GM12891 (cell line): Measurements from ENCODE around the gene UBE2J2.

ENCODE experiments used
- DNase-seq: peaks from one replicate; pipeline ENCODE4 v3.0.0; 2011; ENCODE audit warnings: low spot score; ENCODE audit not compliant: insufficient read length
- FAIRE-seq: peaks from 2 replicates; lab custom pipeline; 2011; peaks lifted over from hg19 to GRCh38; lab: Jason Lieb, UNC
- PAX5 ChIP-seq: IDR thresholded peaks from 2 replicates; pipeline ENCODE4 v1.6.1; 2011; ENCODE audit warnings: low read length, moderate library complexity, mild to moderate bottlenecking; ENCODE audit not compliant: insufficient read depth, severe bottlenecking
- POLR2A ChIP-seq: IDR thresholded peaks from 2 replicates; pipeline ENCODE4 v1.6.1; 2011; ENCODE audit warnings: low read depth, low read length, control low read depth
- POLR2AphosphoS5 ChIP-seq: IDR thresholded peaks from 2 replicates; pipeline ENCODE4 v1.6.1; 2011; ENCODE audit warnings: low read depth, low read length, control low read depth
- POU2F2 ChIP-seq: IDR thresholded peaks from 2 replicates; pipeline ENCODE4 v1.6.1; 2011; ENCODE audit warnings: low read depth, mild to moderate bottlenecking, control low read depth, low read length, moderate library complexity
- SPI1 ChIP-seq: IDR thresholded peaks from 2 replicates; pipeline ENCODE4 v1.6.1; 2011; ENCODE audit warnings: low read depth, low read length, control low read depth
- TAF1 ChIP-seq: IDR thresholded peaks from 2 replicates; pipeline ENCODE4 v1.6.1; 2011; ENCODE audit warnings: low read depth, low read length, control low read depth

The UBE2J2 gene

DNA sequence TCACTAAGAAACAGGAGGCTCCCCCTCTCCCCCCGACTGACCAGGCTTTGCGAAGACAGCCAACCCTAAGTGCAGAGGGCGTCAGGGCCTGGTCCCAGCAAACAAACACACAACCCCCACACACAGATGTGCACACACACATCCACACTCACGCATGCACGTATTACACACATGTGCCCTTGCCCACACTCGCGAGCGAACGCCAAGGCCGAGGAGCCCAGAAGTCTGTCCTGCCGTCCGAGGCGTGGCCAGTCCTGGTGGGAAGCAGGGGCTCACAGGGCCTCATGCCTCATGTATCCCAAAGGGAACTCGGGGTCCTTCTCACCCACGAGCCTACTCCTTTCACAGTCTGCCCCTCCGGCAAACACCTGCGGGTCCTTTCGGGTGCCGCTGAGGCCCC, 43.9 kb downstream of the UBE2J2 start:
- DNase-seq (no peak), FAIRE-seq (no peak)
- TF ChIP-seq TAF1, result no peak
- TF ChIP-seq POU2F2, result no peak
- TF ChIP-seq PAX5, result no peak
- no peak for TF ChIP-seq SPI1
- TF ChIP-seq POLR2A, result no peak
- no peak for TF ChIP-seq POLR2AphosphoS5

DNA sequence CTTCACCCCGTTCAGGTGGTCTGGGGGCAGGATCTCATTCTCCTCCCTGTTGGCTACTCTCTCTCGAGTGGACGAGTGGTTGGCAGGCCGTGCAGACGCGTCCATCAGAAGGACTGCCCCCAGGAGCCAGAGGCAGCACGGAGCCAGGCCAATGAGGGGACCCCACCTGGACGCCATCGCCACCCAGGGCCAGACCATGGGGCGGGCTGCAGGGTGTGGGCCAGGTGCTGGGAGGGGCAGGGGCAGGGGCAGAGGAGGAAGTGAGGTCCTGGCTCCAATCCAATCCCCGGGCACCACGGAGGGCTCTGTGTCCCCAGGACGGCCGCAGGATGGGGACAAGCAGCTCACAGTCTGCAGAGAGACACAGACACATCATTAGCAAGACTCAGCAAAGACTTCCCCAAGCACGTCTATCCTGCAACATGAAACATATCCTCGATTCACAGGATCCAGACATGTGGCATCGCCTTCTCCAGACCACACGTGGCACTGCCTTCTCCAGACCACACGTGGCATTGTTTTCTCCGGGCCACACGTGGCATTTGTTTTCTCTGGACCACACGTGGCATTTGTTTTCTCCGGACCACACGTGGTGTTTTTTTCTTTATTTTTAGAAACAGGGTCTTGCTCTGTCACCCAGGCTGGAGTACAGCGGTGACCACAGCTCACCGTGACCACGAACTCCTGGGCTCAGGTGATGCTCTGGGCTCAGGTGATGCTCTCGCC, 44.9 kb downstream of the UBE2J2 start:
- no peak for DNase-seq
- no peak for FAIRE-seq
- no peak for TF ChIP-seq TAF1

DNA sequence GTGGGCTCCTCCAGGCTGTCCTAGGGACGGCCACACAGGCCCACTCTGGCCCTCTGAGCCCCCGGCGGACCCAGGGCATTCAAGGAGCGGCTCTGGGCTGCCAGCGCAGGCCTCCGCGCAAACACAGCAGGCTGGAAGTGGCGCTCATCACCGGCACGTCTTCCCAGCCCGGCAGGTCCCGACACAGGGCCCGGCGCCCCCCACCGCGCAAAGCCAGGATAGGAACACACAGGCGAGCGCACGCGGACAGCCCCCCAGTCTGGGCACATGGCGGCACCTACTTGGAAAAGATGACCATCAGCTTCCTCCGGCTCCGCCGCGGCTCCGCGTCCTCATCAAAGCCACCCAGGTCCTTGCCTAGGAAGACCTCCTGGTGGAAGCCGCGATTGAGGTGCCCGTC, 45.5 kb downstream of the UBE2J2 start:
- TF ChIP-seq POLR2AphosphoS5, result no peak
- TF ChIP-seq POU2F2, result no peak
- no peak for TF ChIP-seq PAX5
- no peak for TF ChIP-seq SPI1
- TF ChIP-seq TAF1, result no peak
- no peak for TF ChIP-seq POLR2A
- no peak for DNase-seq
- FAIRE-seq, result no peak

GRCh38 chr1:1227386-1227785, 46.3 kb downstream of the UBE2J2 start:
- FAIRE-seq (no peak), DNase-seq (no peak)
- TF ChIP-seq TAF1 (no peak), SPI1 (no peak), POU2F2 (no peak), PAX5 (no peak), POLR2AphosphoS5 (no peak), POLR2A (no peak)

- FAIRE-seq, result no peak
- no peak for TF ChIP-seq SPI1
- DNase-seq, result no peak
Measured at GRCh38 chr1:1226566-1227362, 46.9 kb downstream of the UBE2J2 start.

- FAIRE-seq (no peak), DNase-seq (no peak)
- TF ChIP-seq TAF1, result no peak
- no peak for TF ChIP-seq POLR2AphosphoS5
- no peak for TF ChIP-seq POLR2A
- no peak for TF ChIP-seq PAX5
- TF ChIP-seq POU2F2, result no peak
- no peak for TF ChIP-seq SPI1
Measured at GRCh38 chr1:1225913-1226312, 47.7 kb downstream of the UBE2J2 start.

DNA sequence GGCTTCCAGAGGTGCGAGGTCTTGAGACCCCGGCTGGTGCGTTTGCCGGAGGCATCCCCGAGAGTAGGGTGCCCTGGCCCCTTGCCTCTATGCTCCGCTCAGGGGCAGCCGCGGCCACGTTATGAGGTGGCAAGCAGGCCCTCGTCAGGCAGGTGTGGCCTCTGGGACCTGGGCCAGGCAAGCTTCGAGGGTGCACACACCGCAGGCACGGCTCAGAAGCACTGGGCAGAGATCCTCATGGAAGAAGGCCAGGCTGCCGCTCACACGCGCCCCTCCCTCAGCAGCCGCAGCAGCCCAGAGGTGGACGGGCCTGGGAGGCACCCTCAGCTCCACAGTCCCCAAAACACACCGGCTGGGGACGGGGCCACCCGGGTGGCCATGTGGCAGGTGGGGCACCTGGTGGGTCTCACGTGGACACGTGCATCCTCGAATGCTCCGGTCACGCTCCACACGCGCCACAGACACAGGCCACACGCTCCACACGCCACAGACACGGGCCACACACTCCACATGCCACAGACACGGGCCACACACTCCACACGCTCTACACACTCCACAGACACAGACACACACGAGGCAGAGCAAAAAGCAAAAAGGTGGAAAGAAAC, 48.3 kb downstream of the UBE2J2 start:
- DNase-seq (no peak), FAIRE-seq (no peak)
- no peak for TF ChIP-seq POLR2AphosphoS5
- no peak for TF ChIP-seq POLR2A
- TF ChIP-seq PAX5, result no peak
- TF ChIP-seq SPI1, result no peak

- TF ChIP-seq POLR2AphosphoS5 (no peak), POLR2A (no peak), POU2F2 (no peak), TAF1 (no peak), SPI1 (no peak), PAX5 (no peak)
- DNase-seq (no peak), FAIRE-seq (no peak)
Measured at GRCh38 chr1:1223891-1224290, 49.8 kb downstream of the UBE2J2 start.

DNA sequence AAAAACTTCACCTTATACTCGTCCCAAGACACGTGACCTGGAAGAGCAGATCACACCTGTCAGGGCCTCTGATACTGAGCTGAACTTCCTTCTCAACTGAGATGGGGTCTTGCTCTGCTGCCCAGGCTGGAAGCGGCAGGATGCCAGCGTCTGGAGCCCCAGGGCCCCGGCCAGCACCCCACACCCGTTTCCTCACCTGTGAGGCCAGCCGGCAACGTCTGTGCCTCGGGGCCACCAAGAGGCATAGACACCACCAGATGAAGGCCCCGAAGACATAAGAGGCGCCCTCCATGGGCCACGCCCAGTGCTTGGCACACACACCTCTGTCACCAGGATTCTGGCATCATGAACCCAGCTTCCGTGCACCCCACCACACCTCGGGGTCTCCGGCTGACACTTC, 50.3 kb downstream of the UBE2J2 start:
- FAIRE-seq (no peak), DNase-seq (no peak)
- TF ChIP-seq POLR2AphosphoS5, result no peak
- no peak for TF ChIP-seq POLR2A
- no peak for TF ChIP-seq POU2F2
- TF ChIP-seq PAX5, result no peak
- TF ChIP-seq TAF1, result no peak
- TF ChIP-seq SPI1, result no peak
